ENCODE results near the gene SETD3. TPM values are rescaled to one million over a fixed set of nuclear protein-coding genes. Genes with fewer than 3 reads are reported as not detected.

The SETD3 gene
- total and polyA plus RNA-seq, 10 of the 15 experiments (the other 5 are each of a cell fraction or from before 2014, with no cell fraction given): 11.3 to 44.2 (median 36.5) TPM

- ChIA-PET POLR2A (no interaction called here), CTCF (interaction anchor here (1.0 to 2.5 kb wide), 4 partner anchors 9 to 14 kb away, joined by 3 to 14 read pairs (median 6); no protein-coding TSS in a partner anchor), RAD21 (ENCODE audit: unreplicated experiment) (no interaction called here), SMC1A (ENCODE audit: uncharacterized antibody, unreplicated experiment) (interaction anchor here (1.0 to 1.4 kb wide), 2 partner anchors 14 to 18 kb away, joined by 4 to 5 read pairs; no protein-coding TSS in a partner anchor)
- ATAC-seq (no peak), FAIRE-seq (no peak), DNase-seq (ENCODE audit: low read depth, low spot score) (no peak)
- no peaks in the 10 kb centered on the region for H3K9me3 ChIP-seq (replicated peaks; ENCODE audit: control insufficient read depth, insufficient read depth, low read length)
- no peak overlapping the region for H3K4me2 ChIP-seq (ENCODE audit: control insufficient read depth, insufficient read depth)
- no TSS peak for BruUV-seq (replicated peaks)
- H3K4me3 ChIP-seq: no peak overlapping the region
- H3K27me3 ChIP-seq (replicated peaks in 1 of 2; ENCODE audit: control insufficient read depth in 2 of 2, insufficient read depth in 2 of 2, low read length in 1 of 2): no peaks in the 10 kb centered on the region
- H2AFZ ChIP-seq (ENCODE audit: control insufficient read depth, low read depth, low read length): no peak overlapping the region
- peaks cover 1 to 13% of the 10 kb centered on the region in 2 experiments; a peak in 2 of 4 replicates for H3K36me3 ChIP-seq (ENCODE audit: control insufficient read depth in 2 of 2, insufficient read depth in 2 of 2, low read length in 1 of 2)
- intact Hi-C loops (cut with micrococcal nuclease; ENCODE audit: unreplicated experiment) (no loop called here), in situ Hi-C loops (cut with MboI) (no loop called here)
- 100% methylated on average over 11 of the region's 11 CpGs for WGBS (ENCODE audit: insufficient coverage, insufficient replicate concordance, low lambda C conversion rate, missing lambda C conversion rate)
- H3K27ac ChIP-seq (ENCODE audit: control insufficient read depth, insufficient read depth): no peak overlapping the region
- peaks cover 4% of the 10 kb centered on the region; the same call in 1 of the 2 replicates for H3K4me1 ChIP-seq (ENCODE audit: control insufficient read depth, insufficient read depth, low read length)
- no peak overlapping the region for H3K9ac ChIP-seq (ENCODE audit: control insufficient read depth, insufficient read depth, low read length)
- no peaks in the 10 kb centered on the region for H4K20me1 ChIP-seq (ENCODE audit: control insufficient read depth, insufficient read depth)
- H3K79me2 ChIP-seq (ENCODE audit: control insufficient read depth, insufficient read depth, low read length): no peaks in the 10 kb centered on the region
- TF ChIP-seq ZNF592 (IDR thresholded peaks at IDR 0.05): no peak
- no peak for TF ChIP-seq STAT1 (conservative IDR thresholded peaks at IDR 0.05)
- TF ChIP-seq EGR1 (IDR thresholded peaks at IDR 0.05; ENCODE audit: borderline replicate concordance in 1 of 2, low read depth in 2 of 2, low read length in 2 of 2): no peak
- no peak for TF ChIP-seq WRNIP1 (IDR thresholded peaks at IDR 0.05; ENCODE audit: borderline replicate concordance, low read depth, low read length)
- TF ChIP-seq SRF (IDR thresholded peaks at IDR 0.05; ENCODE audit: low read depth in 2 of 2, low read length in 2 of 2): no peak
- TF ChIP-seq MTA2 (IDR thresholded peaks at IDR 0.05; ENCODE audit: low read depth): no peak
- TF ChIP-seq MAX (IDR thresholded peaks at IDR 0.05; ENCODE audit: low read depth, low read length): no peak
- TF ChIP-seq BCLAF1 (IDR thresholded peaks at IDR 0.05): no peak
- TF ChIP-seq NFIC (IDR thresholded peaks at IDR 0.05; ENCODE audit: low read depth, low read length): no peak
- TF ChIP-seq ZZZ3 (IDR thresholded peaks at IDR 0.05; ENCODE audit: control insufficient read depth, insufficient read length, low read depth): no peak
- no peak for TF ChIP-seq SMC3 (IDR thresholded peaks at IDR 0.05; ENCODE audit: borderline replicate concordance, low read length)
- TF ChIP-seq MLLT1 (IDR thresholded peaks at IDR 0.05): no peak
- TF ChIP-seq CREM (IDR thresholded peaks at IDR 0.05; ENCODE audit: low read depth): no peak
- no peak for TF ChIP-seq IRF3 (IDR thresholded peaks at IDR 0.05)
Measured at GRCh38 chr14:99407416-99407815, 73.2 kb downstream of the SETD3 start.

Data from GM12878 (cell line).